Measurements from ENCODE around the gene CCDC7. TPM values are rescaled to one million over a fixed set of nuclear protein-coding genes. Genes with fewer than 3 reads are reported as not detected.
A peak's percentile ranks its signal among the peaks of the same experiment; 100 is the strongest.

Gene CCDC7
- total RNA-seq, 1 experiment from 2014 or later: 4.0 TPM

- intact Hi-C loops (cut with micrococcal nuclease): loop anchor here (1.0 to 5.0 kb wide), 2 partner anchors 64 to 564 kb away; no protein-coding TSS in a partner anchor
- Histone ChIP-seq H3K4me2 (ENCODE audit: low read length) (peak overlapping the region; percentile 86), H3K4me3 (replicated peaks in 1 of 2; ENCODE audit: low read depth in 1 of 2, low read length in 2 of 2) (peak overlapping the region; percentile 66 to 70), H3K9me2 (ENCODE audit: insufficient read depth) (no peaks in the 10 kb centered on the region), H4K20me1 (ENCODE audit: insufficient read depth) (no peaks in the 10 kb centered on the region), H2AFZ (ENCODE audit: low read depth, low read length, poor library complexity, severe bottlenecking) (peak overlapping the region; percentile 81), H3K36me3 (ENCODE audit: control insufficient read depth in 1 of 2, insufficient read depth in 2 of 2, low read length in 2 of 2) (no peaks in the 10 kb centered on the region), H3K9me3 (ENCODE audit: control insufficient read depth in 1 of 2, insufficient read depth in 1 of 2, low read depth in 1 of 2, low read length in 2 of 2) (no peaks in the 10 kb centered on the region), H3K4me1 (ENCODE audit: control insufficient read depth in 1 of 2, insufficient read depth in 2 of 2, low read length in 2 of 2) (peaks cover 8 to 11% of the 10 kb centered on the region in 2 experiments), H3K9ac (ENCODE audit: low read length) (peak overlapping the region; percentile 81), H3K27ac (ENCODE audit: low read depth, low read length) (peak overlapping the region; percentile 87), H3K79me2 (ENCODE audit: insufficient read depth, low read length) (no peaks in the 10 kb centered on the region), H3K27me3 (ENCODE audit: insufficient read depth, low read length) (no peaks in the 10 kb centered on the region)
- TF ChIP-seq POLR2AphosphoS5 (IDR thresholded peaks at IDR 0.05; ENCODE audit: low read depth, low read length) (peak; percentile 32; the same call in 1 of the 2 replicates), SIN3A (IDR thresholded peaks at IDR 0.05; ENCODE audit: low read depth) (no peak), RAD21 (IDR thresholded peaks at IDR 0.05; ENCODE audit: low read depth) (no peak)
- TF ChIP-seq, protein P1, sequence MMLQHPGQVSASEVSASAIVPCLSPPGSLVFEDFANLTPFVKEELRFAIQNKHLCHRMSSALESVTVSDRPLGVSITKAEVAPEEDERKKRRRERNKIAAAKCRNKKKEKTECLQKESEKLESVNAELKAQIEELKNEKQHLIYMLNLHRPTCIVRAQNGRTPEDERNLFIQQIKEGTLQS (IDR thresholded peaks at IDR 0.05): no peak
- CTCF ChIA-PET: no interaction called here
- ATAC-seq (peak; percentile 39), DNase-seq (ENCODE audit: low read depth, low spot score) (peak; percentile 1)
- TSS peak; percentile 71 for BruUV-seq (replicated peaks)
- POLR2A ChIA-PET: no interaction called here
- RAD21 ChIA-PET (ENCODE audit: low non-redundant PET in 1 of 2, low total read pairs in 2 of 2, uncharacterized antibody in 2 of 2, unreplicated experiment in 2 of 2): interaction anchor here in 1 of 2 experiments (0.6 kb wide), 1 partner anchor 599 kb away, joined by 3 read pairs; no protein-coding TSS in a partner anchor
Measured at GRCh38 chr10:32446536-32447406, 831 bp downstream of the CCDC7 start.

- Histone ChIP-seq H3K4me1 (ENCODE audit: control insufficient read depth in 1 of 2, insufficient read depth in 2 of 2, low read length in 2 of 2) (no peaks in the 10 kb centered on the region), H3K9me2 (ENCODE audit: insufficient read depth) (no peaks in the 10 kb centered on the region), H3K4me2 (ENCODE audit: low read length) (no peak overlapping the region), H3K9ac (ENCODE audit: low read length) (no peak overlapping the region), H3K4me3 (replicated peaks in 1 of 2; ENCODE audit: low read depth in 1 of 2, low read length in 2 of 2) (no peak overlapping the region), H3K79me2 (ENCODE audit: insufficient read depth, low read length) (no peaks in the 10 kb centered on the region), H3K9me3 (ENCODE audit: control insufficient read depth in 1 of 2, insufficient read depth in 1 of 2, low read depth in 1 of 2, low read length in 2 of 2) (no peaks in the 10 kb centered on the region), H4K20me1 (ENCODE audit: insufficient read depth) (no peaks in the 10 kb centered on the region), H2AFZ (ENCODE audit: low read depth, low read length, poor library complexity, severe bottlenecking) (no peak overlapping the region), H3K27me3 (ENCODE audit: insufficient read depth, low read length) (no peaks in the 10 kb centered on the region), H3K27ac (ENCODE audit: low read depth, low read length) (no peak overlapping the region), H3K36me3 (ENCODE audit: control insufficient read depth in 1 of 2, insufficient read depth in 2 of 2, low read length in 2 of 2) (no peaks in the 10 kb centered on the region; a peak in 1 of 4 replicates)
- ChIA-PET POLR2A (no interaction called here), RAD21 (ENCODE audit: low non-redundant PET in 1 of 2, low total read pairs in 2 of 2, uncharacterized antibody in 2 of 2, unreplicated experiment in 2 of 2) (no interaction called here), CTCF (no interaction called here)
- BruUV-seq (replicated peaks): no TSS peak
- intact Hi-C loops (cut with micrococcal nuclease): no loop called here
- ATAC-seq: no peak
- no peak for DNase-seq (ENCODE audit: low read depth, low spot score)
- TF ChIP-seq ELF1 (IDR thresholded peaks at IDR 0.05; ENCODE audit: borderline replicate concordance, low read depth): no peak
- TF ChIP-seq TCF7L2 (IDR thresholded peaks at IDR 0.05; ENCODE audit: borderline replicate concordance, extremely low read depth, insufficient read depth, insufficient read length): no peak
- no peak for TF ChIP-seq EZH2 (IDR thresholded peaks at IDR 0.05)
- no peak for TF ChIP-seq YY1 (IDR thresholded peaks at IDR 0.05; ENCODE audit: extremely low read depth, insufficient replicate concordance, low read depth, low read length)
- TF ChIP-seq SRF (IDR thresholded peaks at IDR 0.05; ENCODE audit: low read depth): no peak
- no peak for TF ChIP-seq SIN3A (IDR thresholded peaks at IDR 0.05; ENCODE audit: low read depth)
- no peak for TF ChIP-seq POLR2AphosphoS5 (IDR thresholded peaks at IDR 0.05; ENCODE audit: low read depth, low read length)
- TF ChIP-seq ZNF274 (IDR thresholded peaks at IDR 0.05; ENCODE audit: low read depth, low read length): no peak
- no peak for TF ChIP-seq SP1 (IDR thresholded peaks at IDR 0.05; ENCODE audit: low read depth)
- TF ChIP-seq, protein P2, sequence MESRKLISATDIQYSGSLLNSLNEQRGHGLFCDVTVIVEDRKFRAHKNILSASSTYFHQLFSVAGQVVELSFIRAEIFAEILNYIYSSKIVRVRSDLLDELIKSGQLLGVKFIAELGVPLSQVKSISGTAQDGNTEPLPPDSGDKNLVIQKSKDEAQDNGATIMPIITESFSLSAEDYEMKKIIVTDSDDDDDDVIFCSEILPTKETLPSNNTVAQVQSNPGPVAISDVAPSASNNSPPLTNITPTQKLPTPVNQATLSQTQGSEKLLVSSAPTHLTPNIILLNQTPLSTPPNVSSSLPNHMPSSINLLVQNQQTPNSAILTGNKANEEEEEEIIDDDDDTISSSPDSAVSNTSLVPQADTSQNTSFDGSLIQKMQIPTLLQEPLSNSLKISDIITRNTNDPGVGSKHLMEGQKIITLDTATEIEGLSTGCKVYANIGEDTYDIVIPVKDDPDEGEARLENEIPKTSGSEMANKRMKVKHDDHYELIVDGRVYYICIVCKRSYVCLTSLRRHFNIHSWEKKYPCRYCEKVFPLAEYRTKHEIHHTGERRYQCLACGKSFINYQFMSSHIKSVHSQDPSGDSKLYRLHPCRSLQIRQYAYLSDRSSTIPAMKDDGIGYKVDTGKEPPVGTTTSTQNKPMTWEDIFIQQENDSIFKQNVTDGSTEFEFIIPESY (IDR thresholded peaks at IDR 0.05; ENCODE audit: extremely low read depth, insufficient replicate concordance, low read length): no peak
- TF ChIP-seq, protein P1 (IDR thresholded peaks at IDR 0.05): no peak
- no peak for TF ChIP-seq JUND (IDR thresholded peaks at IDR 0.05)
- TF ChIP-seq EZH2phosphoT487 (IDR thresholded peaks at IDR 0.05; ENCODE audit: borderline replicate concordance): no peak
- TF ChIP-seq, protein P3, sequence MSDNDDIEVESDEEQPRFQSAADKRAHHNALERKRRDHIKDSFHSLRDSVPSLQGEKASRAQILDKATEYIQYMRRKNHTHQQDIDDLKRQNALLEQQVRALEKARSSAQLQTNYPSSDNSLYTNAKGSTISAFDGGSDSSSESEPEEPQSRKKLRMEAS (IDR thresholded peaks at IDR 0.05): no peak
- TF ChIP-seq FOSL1 (IDR thresholded peaks at IDR 0.05; ENCODE audit: low read depth): no peak
Measured at GRCh38 chr10:32454148-32454547, 8.2 kb downstream of the CCDC7 start.
